ENCODE results near the gene EIF4E1B.

The EIF4E1B gene

DNA sequence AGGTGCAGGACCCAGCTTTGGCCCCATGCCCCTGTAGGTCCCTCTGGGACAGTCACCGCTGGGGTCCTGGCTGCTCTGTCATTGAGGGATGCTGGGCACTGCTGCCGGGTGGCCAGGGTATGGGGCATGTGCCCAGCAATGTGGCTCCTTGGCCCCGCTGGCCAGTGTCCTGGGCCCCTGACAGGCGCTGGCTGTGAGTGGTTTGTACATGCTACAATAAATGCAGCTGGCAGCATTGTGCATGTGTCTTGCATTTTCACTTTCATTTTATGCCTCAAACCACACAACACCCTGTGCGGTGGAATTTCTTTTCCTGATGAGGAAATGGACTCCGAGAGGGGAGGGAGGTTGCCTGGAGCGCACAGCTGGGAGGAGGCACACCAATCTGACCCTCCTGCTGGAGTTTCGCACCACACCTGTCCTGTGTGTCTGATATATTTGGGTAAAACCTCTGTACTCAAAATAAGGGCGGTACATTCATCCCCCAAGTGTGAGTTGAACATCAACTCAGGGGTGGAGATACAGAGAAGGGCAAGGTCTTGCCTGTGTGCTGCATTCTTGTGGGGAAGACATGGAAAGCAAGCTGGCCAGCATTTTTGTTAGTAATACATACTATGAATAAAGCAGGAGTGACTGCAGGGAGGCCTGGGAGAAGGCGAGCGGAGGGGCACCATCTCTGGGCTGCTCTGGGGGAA is 28.5 kb downstream of the EIF4E1B start:
- H3K4me3 ChIP-seq (ENCODE audit: control insufficient read depth in 1 of 7, extremely low read depth in 1 of 7, insufficient read depth in 4 of 7, low read depth in 2 of 7, low read length in 6 of 7) = peak overlapping the region in 6 of 7 experiments; percentile 42 to 80 (median 54)
- H3K27ac ChIP-seq (ENCODE audit: insufficient read depth in 1 of 2, low read depth in 1 of 2, low read length in 2 of 2, poor library complexity in 1 of 2, severe bottlenecking in 2 of 2) = no peak overlapping the region
- H3K4me1 ChIP-seq (ENCODE audit: control extremely low read depth in 1 of 4, control insufficient read depth in 4 of 4, insufficient read depth in 4 of 4, low read length in 3 of 4) = peaks cover 4 to 20% (median 14%) of the 10 kb centered on the region in 4 experiments
- POLR2A ChIA-PET = interaction anchor here (0.6 kb wide), 2 partner anchors 102 to 209 kb away, joined by 3 to 5 read pairs; no protein-coding TSS in a partner anchor
- no peaks in the 10 kb centered on the region for H3K9me3 ChIP-seq (ENCODE audit: control extremely low read depth in 1 of 5, control insufficient read depth in 4 of 5, insufficient read depth in 2 of 5, low read depth in 1 of 5, low read length in 4 of 5)
- CTCF ChIA-PET = interaction anchor here (0.6 to 5.7 kb wide), 14 partner anchors 10 to 1050 kb away, joined by 3 to 56 read pairs (median 4); partner anchors contain the start of gene TSPAN17
- peaks cover 0 to 23% (median 1%) of the 10 kb centered on the region in 4 experiments for H3K36me3 ChIP-seq (ENCODE audit: control insufficient read depth in 4 of 4, insufficient read depth in 4 of 4, low read length in 3 of 4)
- WGBS (ENCODE audit: insufficient coverage) = 11% methylated on average over 4 of the region's 11 CpGs
- DNase-seq = peak; percentile 66 to 86 (median 83)
- H3K27me3 ChIP-seq (replicated peaks in 2 of 5; ENCODE audit: control insufficient read depth in 4 of 5, insufficient read depth in 5 of 5, low read length in 4 of 5) = peaks cover 0 to 5% (median 3%) of the 10 kb centered on the region in 5 experiments

DNA sequence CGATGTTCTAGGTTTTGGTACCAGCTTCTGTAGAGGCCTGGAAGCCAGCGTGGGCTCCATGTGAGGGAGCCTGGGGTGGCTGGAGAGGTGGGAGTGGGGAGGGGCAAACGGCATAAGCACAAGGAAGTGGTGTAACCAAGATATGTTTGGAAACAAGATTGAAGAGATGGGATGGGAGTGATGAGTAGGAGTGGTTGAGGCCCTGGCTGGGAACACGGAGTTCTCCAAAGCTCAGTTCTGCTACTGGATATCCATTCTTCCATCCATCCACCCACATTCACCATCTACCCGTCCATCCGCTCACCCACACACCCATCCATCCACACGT is 29.0 kb downstream of the EIF4E1B start:
- no peak overlapping the region for H3K27ac ChIP-seq (ENCODE audit: insufficient read depth in 1 of 2, low read depth in 1 of 2, low read length in 2 of 2, poor library complexity in 1 of 2, severe bottlenecking in 2 of 2)

DNA sequence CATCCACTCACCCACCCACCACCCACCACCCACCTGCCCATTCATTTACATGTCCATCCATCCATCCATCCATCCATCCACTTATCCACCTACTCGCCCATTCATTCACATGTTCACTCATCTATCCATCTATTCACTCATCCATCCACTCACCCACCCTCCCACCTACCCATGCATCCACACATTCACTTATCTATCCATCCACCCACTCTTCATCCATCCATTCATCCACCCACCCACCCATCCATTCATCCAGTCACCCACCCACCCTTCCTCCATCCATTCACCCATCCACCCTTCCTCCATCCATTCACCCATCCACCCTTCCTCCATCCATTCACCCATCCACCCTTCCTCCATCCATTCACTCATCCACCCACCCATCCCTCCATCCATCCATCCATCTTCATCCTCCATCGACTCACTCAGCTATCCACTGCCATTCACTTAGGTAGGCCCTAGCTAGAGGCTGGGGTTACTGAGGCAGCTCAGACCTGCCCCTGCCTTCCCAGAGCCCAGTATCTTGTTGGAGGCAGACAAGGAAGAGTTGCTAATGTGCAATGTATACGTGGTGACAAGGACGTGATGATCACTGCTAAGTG is 29.5 kb downstream of the EIF4E1B start:
- peaks cover 4 to 20% (median 14%) of the 10 kb centered on the region in 4 experiments for H3K4me1 ChIP-seq (ENCODE audit: control extremely low read depth in 1 of 4, control insufficient read depth in 4 of 4, insufficient read depth in 4 of 4, low read length in 3 of 4)
- ChIA-PET POLR2A (no interaction called here), CTCF (interaction anchor here (0.7 to 5.7 kb wide), 26 partner anchors 9 to 453 kb away, joined by 3 to 56 read pairs (median 3); partner anchors contain the start of gene TSPAN17)
- no peak overlapping the region for H3K4me3 ChIP-seq (ENCODE audit: control insufficient read depth in 1 of 7, extremely low read depth in 1 of 7, insufficient read depth in 4 of 7, low read depth in 2 of 7, low read length in 6 of 7)
- WGBS (ENCODE audit: insufficient coverage) = 96% methylated on average over 3 of the region's 4 CpGs
- no peak overlapping the region for H3K27ac ChIP-seq (ENCODE audit: insufficient read depth in 1 of 2, low read depth in 1 of 2, low read length in 2 of 2, poor library complexity in 1 of 2, severe bottlenecking in 2 of 2)
- H3K27me3 ChIP-seq (replicated peaks in 2 of 5; ENCODE audit: control insufficient read depth in 4 of 5, insufficient read depth in 5 of 5, low read length in 4 of 5) = peaks cover 0 to 12% (median 10%) of the 10 kb centered on the region in 5 experiments
- no peaks in the 10 kb centered on the region for H3K9me3 ChIP-seq (ENCODE audit: control extremely low read depth in 1 of 5, control insufficient read depth in 4 of 5, insufficient read depth in 2 of 5, low read depth in 1 of 5, low read length in 4 of 5)
- DNase-seq = no peak
- H3K36me3 ChIP-seq (ENCODE audit: control insufficient read depth in 4 of 4, insufficient read depth in 4 of 4, low read length in 3 of 4) = peaks cover 0 to 19% (median 1%) of the 10 kb centered on the region in 4 experiments

More for the DNA sequence above, 29.0 kb downstream of the EIF4E1B start:
- Histone ChIP-seq H3K36me3 (ENCODE audit: control insufficient read depth in 4 of 4, insufficient read depth in 4 of 4, low read length in 3 of 4) (peaks cover 0 to 20% (median 1%) of the 10 kb centered on the region in 4 experiments), H3K9me3 (ENCODE audit: control extremely low read depth in 1 of 5, control insufficient read depth in 4 of 5, insufficient read depth in 2 of 5, low read depth in 1 of 5, low read length in 4 of 5) (no peaks in the 10 kb centered on the region), H3K4me3 (ENCODE audit: control insufficient read depth in 1 of 7, extremely low read depth in 1 of 7, insufficient read depth in 4 of 7, low read depth in 2 of 7, low read length in 6 of 7) (peak overlapping the region in 2 of 7 experiments; percentile 66 to 80), H3K27me3 (replicated peaks in 2 of 5; ENCODE audit: control insufficient read depth in 4 of 5, insufficient read depth in 5 of 5, low read length in 4 of 5) (peaks cover 0 to 9% (median 7%) of the 10 kb centered on the region in 5 experiments), H3K4me1 (ENCODE audit: control extremely low read depth in 1 of 4, control insufficient read depth in 4 of 4, insufficient read depth in 4 of 4, low read length in 3 of 4) (peaks cover 4 to 20% (median 14%) of the 10 kb centered on the region in 4 experiments)
- DNase-seq = no peak
- POLR2A ChIA-PET = interaction anchor here (0.6 kb wide), 1 partner anchor 102 kb away, joined by 5 read pairs; no protein-coding TSS in a partner anchor
- CTCF ChIA-PET = interaction anchor here (0.6 to 5.7 kb wide), 11 partner anchors 10 to 1050 kb away, joined by 3 to 56 read pairs (median 4); partner anchors contain the start of gene TSPAN17
- 66% methylated on average over 4 of the region's 7 CpGs for WGBS (ENCODE audit: insufficient coverage)

DNA sequence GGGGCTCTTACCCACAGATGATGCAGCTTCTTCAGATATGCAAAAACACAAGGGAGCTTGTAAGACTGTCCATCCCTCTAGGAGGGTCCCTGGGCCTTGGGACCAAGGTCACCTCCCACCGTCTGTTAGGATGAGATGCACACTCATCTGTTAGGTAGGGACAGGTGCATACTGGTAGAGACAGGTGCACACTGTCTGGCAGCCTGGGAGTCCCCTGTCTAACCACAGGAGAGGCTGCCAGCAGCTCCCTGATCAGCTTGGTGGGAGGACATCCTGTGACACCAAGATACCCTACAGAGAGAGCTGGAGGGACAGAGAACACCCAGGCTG is 30.0 kb downstream of the EIF4E1B start:
- ChIA-PET POLR2A (no interaction called here), CTCF (interaction anchor here (0.7 to 5.7 kb wide), 32 partner anchors 9 to 452 kb away, joined by 3 to 56 read pairs (median 3); partner anchors contain the start of gene TSPAN17)
- Histone ChIP-seq H3K27ac (ENCODE audit: insufficient read depth in 1 of 2, low read depth in 1 of 2, low read length in 2 of 2, poor library complexity in 1 of 2, severe bottlenecking in 2 of 2) (no peak overlapping the region), H3K4me3 (ENCODE audit: control insufficient read depth in 1 of 7, extremely low read depth in 1 of 7, insufficient read depth in 4 of 7, low read depth in 2 of 7, low read length in 6 of 7) (no peak overlapping the region), H3K36me3 (ENCODE audit: control insufficient read depth in 4 of 4, insufficient read depth in 4 of 4, low read length in 3 of 4) (peaks cover 0 to 14% (median 1%) of the 10 kb centered on the region in 4 experiments), H3K4me1 (ENCODE audit: control extremely low read depth in 1 of 4, control insufficient read depth in 4 of 4, insufficient read depth in 4 of 4, low read length in 3 of 4) (peaks cover 4 to 20% (median 14%) of the 10 kb centered on the region in 4 experiments), H3K27me3 (replicated peaks in 2 of 5; ENCODE audit: control insufficient read depth in 4 of 5, insufficient read depth in 5 of 5, low read length in 4 of 5) (peaks cover 0 to 17% (median 15%) of the 10 kb centered on the region in 5 experiments), H3K9me3 (ENCODE audit: control extremely low read depth in 1 of 5, control insufficient read depth in 4 of 5, insufficient read depth in 2 of 5, low read depth in 1 of 5, low read length in 4 of 5) (no peaks in the 10 kb centered on the region)
- WGBS (ENCODE audit: insufficient coverage) = 44% methylated on average over 1 of the region's 1 CpG
- no peak for DNase-seq

DNA sequence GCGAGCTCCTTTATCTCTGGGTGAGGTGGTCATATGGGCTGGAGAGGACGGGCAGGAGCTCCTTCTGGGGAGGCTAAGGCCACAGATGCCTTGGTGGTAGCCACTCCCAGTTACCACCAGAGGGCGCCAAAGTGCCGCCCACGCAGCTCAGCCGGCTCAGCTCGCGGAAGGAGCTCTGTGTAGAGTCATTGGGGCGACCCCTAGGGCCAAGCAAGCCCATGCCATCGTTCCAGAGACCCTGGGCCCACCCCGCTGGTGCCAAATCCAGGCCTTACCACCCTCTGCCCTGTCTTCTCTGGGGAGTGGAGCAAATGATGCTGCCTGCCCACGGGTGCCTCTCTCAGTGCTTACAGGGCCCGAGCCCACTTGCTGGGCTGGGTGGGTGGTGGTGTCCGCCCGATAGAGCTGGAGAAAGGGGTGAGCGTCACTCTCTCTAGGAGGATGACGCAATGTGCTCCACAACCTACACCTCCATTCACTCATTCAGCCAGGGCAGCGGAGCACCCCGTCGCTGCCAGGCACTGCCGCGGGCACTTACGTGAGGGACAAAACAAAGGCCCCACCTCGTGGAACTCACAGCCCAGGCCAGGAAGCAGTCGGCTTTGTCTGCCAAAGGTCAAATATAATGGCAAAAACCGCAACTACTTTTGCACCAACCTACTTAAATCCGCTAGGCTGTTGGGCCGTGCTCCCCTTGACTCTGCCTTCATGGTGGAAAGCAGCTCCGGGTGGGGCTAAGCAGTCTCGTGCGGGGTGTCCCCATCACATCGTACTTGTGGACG is 30.6 kb downstream of the EIF4E1B start:
- H3K9me3 ChIP-seq (ENCODE audit: control extremely low read depth in 1 of 5, control insufficient read depth in 4 of 5, insufficient read depth in 2 of 5, low read depth in 1 of 5, low read length in 4 of 5) = no peaks in the 10 kb centered on the region
- WGBS (ENCODE audit: insufficient coverage) = 56% methylated on average over 29 of the region's 33 CpGs
- peaks cover 0 to 23% (median 15%) of the 10 kb centered on the region in 5 experiments for H3K27me3 ChIP-seq (replicated peaks in 2 of 5; ENCODE audit: control insufficient read depth in 4 of 5, insufficient read depth in 5 of 5, low read length in 4 of 5)
- CTCF ChIA-PET = interaction anchor here (0.7 to 5.7 kb wide), 33 partner anchors 8 to 452 kb away, joined by 3 to 56 read pairs (median 3); partner anchors contain the start of gene TSPAN17
- peaks cover 4 to 20% (median 14%) of the 10 kb centered on the region in 4 experiments for H3K4me1 ChIP-seq (ENCODE audit: control extremely low read depth in 1 of 4, control insufficient read depth in 4 of 4, insufficient read depth in 4 of 4, low read length in 3 of 4)
- peaks cover 0 to 11% (median 1%) of the 10 kb centered on the region in 4 experiments for H3K36me3 ChIP-seq (ENCODE audit: control insufficient read depth in 4 of 4, insufficient read depth in 4 of 4, low read length in 3 of 4)
- no peak overlapping the region for H3K27ac ChIP-seq (ENCODE audit: insufficient read depth in 1 of 2, low read depth in 1 of 2, low read length in 2 of 2, poor library complexity in 1 of 2, severe bottlenecking in 2 of 2)
- DNase-seq = peak; percentile 85 to 90 (median 86)
- no peak overlapping the region for H3K4me3 ChIP-seq (ENCODE audit: control insufficient read depth in 1 of 7, extremely low read depth in 1 of 7, insufficient read depth in 4 of 7, low read depth in 2 of 7, low read length in 6 of 7)
- POLR2A ChIA-PET = no interaction called here

DNA sequence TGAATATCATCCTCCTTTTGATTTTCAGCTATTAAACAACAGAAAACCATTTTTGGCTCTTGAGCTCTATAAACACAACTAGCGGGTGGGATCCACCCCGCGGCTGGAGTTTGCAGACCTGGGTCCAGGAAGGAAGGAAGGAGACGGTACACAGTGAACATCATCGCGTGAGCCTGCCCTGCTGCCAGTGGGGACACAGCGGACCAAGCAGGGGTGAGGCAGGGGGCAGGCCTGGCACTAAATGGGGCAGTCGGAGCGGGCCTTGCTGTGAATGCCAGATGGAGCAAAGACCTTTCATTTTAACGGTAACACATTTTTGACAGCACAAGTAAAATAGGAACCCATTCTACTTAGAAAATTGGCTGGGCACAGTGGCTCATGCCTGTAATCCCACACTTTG is 31.2 kb downstream of the EIF4E1B start:
- WGBS (ENCODE audit: insufficient coverage) = 87% methylated on average over 8 of the region's 10 CpGs
- Histone ChIP-seq H3K27me3 (replicated peaks in 2 of 5; ENCODE audit: control insufficient read depth in 4 of 5, insufficient read depth in 5 of 5, low read length in 4 of 5) (peaks cover 0 to 23% (median 15%) of the 10 kb centered on the region in 5 experiments), H3K36me3 (ENCODE audit: control insufficient read depth in 4 of 4, insufficient read depth in 4 of 4, low read length in 3 of 4) (peaks cover 0 to 7% (median 1%) of the 10 kb centered on the region in 4 experiments), H3K4me3 (ENCODE audit: control insufficient read depth in 1 of 7, extremely low read depth in 1 of 7, insufficient read depth in 4 of 7, low read depth in 2 of 7, low read length in 6 of 7) (no peak overlapping the region), H3K27ac (ENCODE audit: insufficient read depth in 1 of 2, low read depth in 1 of 2, low read length in 2 of 2, poor library complexity in 1 of 2, severe bottlenecking in 2 of 2) (no peak overlapping the region), H3K9me3 (ENCODE audit: control extremely low read depth in 1 of 5, control insufficient read depth in 4 of 5, insufficient read depth in 2 of 5, low read depth in 1 of 5, low read length in 4 of 5) (no peaks in the 10 kb centered on the region), H3K4me1 (ENCODE audit: control extremely low read depth in 1 of 4, control insufficient read depth in 4 of 4, insufficient read depth in 4 of 4, low read length in 3 of 4) (peaks cover 4 to 20% (median 14%) of the 10 kb centered on the region in 4 experiments)
- CTCF ChIA-PET = interaction anchor here (1.1 to 5.7 kb wide), 11 partner anchors 8 to 388 kb away, joined by 3 to 56 read pairs (median 4); partner anchors contain the start of gene TSPAN17
- DNase-seq = no peak
- POLR2A ChIA-PET = no interaction called here
